ENCODE data around the gene TRIM46. TPM values are rescaled to one million over a fixed set of nuclear protein-coding genes. Genes with fewer than 3 reads are reported as not detected.
A peak's percentile ranks its signal among the peaks of the same experiment; 100 is the strongest.

Gene TRIM46
- total and polyA plus RNA-seq, 2 of the 13 experiments (the other 11 are each of a cell fraction or from before 2014, with no cell fraction given): 0.04 to 0.09 TPM

GRCh38 chr1:155178441-155179111, 4.9 kb downstream of the TRIM46 start (continued):
- no peak for TF ChIP-seq IRF1 (CRISPR knock-in tag; IDR thresholded peaks at IDR 0.05; ENCODE audit: low read depth)
- 0 out of 2 replicates have a peak, but pooled peaks have one; percentile 19 for TF ChIP-seq GATAD1 (CRISPR knock-in tag; IDR thresholded peaks at IDR 0.05)
- peak; percentile 70; the same call in 1 of the 2 replicates for TF ChIP-seq HDAC1 (CRISPR knock-in tag; IDR thresholded peaks at IDR 0.05)
- no peak for TF ChIP-seq ZBED4 (CRISPR knock-in tag; IDR thresholded peaks at IDR 0.05; ENCODE audit: borderline replicate concordance)
- TF ChIP-seq BRCA1 (CRISPR knock-in tag; IDR thresholded peaks at IDR 0.05): no peak
- TF ChIP-seq ZNF260 (CRISPR knock-in tag; IDR thresholded peaks at IDR 0.05; ENCODE audit: borderline replicate concordance, low read depth): no peak
- TF ChIP-seq ZNF878 (CRISPR knock-in tag; IDR thresholded peaks at IDR 0.05): no peak
- no peak for TF ChIP-seq JUN (CRISPR knock-in tag; IDR thresholded peaks at IDR 0.05)
- TF ChIP-seq KLF12 (CRISPR knock-in tag; IDR thresholded peaks at IDR 0.05; ENCODE audit: borderline replicate concordance): 0 out of 2 replicates have a peak, but pooled peaks have one; percentile 33
- TF ChIP-seq ZNF777 (CRISPR knock-in tag; IDR thresholded peaks at IDR 0.05): 0 out of 2 replicates have a peak, but pooled peaks have one; percentile 24
- TF ChIP-seq MEF2D (CRISPR knock-in tag; IDR thresholded peaks at IDR 0.05): no peak
- no peak for TF ChIP-seq ZNF501 (CRISPR knock-in tag; IDR thresholded peaks at IDR 0.05)
- no peak for TF ChIP-seq SATB2 (CRISPR knock-in tag; IDR thresholded peaks at IDR 0.05)
- no peak for TF ChIP-seq USF2 (IDR thresholded peaks at IDR 0.05; ENCODE audit: low read depth, low read length)
- TF ChIP-seq USF2 (CRISPR knock-in tag; IDR thresholded peaks at IDR 0.05; ENCODE audit: borderline replicate concordance): 0 out of 2 replicates have a peak, but pooled peaks have one; percentile 25
- no peak for TF ChIP-seq NCOA1 (CRISPR knock-in tag; IDR thresholded peaks at IDR 0.05)
- no peak for TF ChIP-seq ZNF510 (CRISPR knock-in tag; IDR thresholded peaks at IDR 0.05; ENCODE audit: low read depth)
- no peak for TF ChIP-seq ZNF580 (CRISPR knock-in tag; IDR thresholded peaks at IDR 0.05; ENCODE audit: borderline replicate concordance, low read depth)
- TF ChIP-seq YY1 (IDR thresholded peaks at IDR 0.05; ENCODE audit: insufficient read depth, insufficient replicate concordance, low read depth, low read length): peak; percentile 25
- TF ChIP-seq DMAP1 (CRISPR knock-in tag; IDR thresholded peaks at IDR 0.05): no peak
- TF ChIP-seq RFX5 (IDR thresholded peaks at IDR 0.05; ENCODE audit: low read depth, low read length): no peak
- no peak for TF ChIP-seq MATR3 (CRISPR knock-in tag; IDR thresholded peaks at IDR 0.05)
- peak; percentile 98 for TF ChIP-seq NR2F2 (IDR thresholded peaks at IDR 0.05; ENCODE audit: borderline replicate concordance, low read depth)
- no peak for TF ChIP-seq CAMTA2 (CRISPR knock-in tag; IDR thresholded peaks at IDR 0.05; ENCODE audit: borderline replicate concordance)
- no peak for TF ChIP-seq CHCHD3 (CRISPR knock-in tag; IDR thresholded peaks at IDR 0.05)
